ENCODE data around the gene SINHCAF. TPM values are rescaled to one million over a fixed set of nuclear protein-coding genes. Genes with fewer than 3 reads are reported as not detected.

The SINHCAF gene
- total RNA-seq, 1 experiment from 2014 or later, result 497 TPM

DNA sequence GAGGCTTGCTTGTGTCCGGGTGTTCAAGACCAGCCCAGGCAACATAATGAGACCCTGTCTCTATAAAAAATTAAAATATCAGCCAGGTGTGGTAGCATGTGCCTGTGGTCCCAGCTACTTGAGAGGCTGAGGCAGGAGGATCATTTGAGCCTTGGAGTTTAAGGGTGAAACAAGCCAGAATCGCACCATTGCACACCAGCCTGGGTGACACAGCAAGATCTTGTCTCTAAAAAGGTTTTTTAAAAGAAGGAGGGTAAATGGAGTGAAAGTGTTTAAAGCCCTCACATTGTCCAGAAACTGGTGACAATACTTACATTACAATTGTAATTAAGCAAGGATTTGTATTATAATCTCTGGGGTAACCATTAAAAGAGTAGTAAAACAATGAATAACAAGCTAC is 64.2 kb downstream of the SINHCAF start:
- Mint-ChIP-seq H3K27me3 (ENCODE audit: low read depth) (no peaks in the 10 kb centered on the region; the same call in 1 of the 2 replicates), H3K36me3 (ENCODE audit: insufficient read depth in 1 of 3, low read depth in 3 of 3) (no peaks in the 10 kb centered on the region), H3K4me1 (peaks cover 14 to 19% of the 10 kb centered on the region in 2 experiments), H3K4me3 (no peak overlapping the region), H3K9me3 (no peaks in the 10 kb centered on the region), H3K27ac (peak overlapping the region in 1 of 3 experiments; percentile 15; a peak in 1 of 7 replicates)
- Histone ChIP-seq H3K9me3 (ENCODE audit: control insufficient read depth, low read depth, low read length) (no peaks in the 10 kb centered on the region), H2AFZ (ENCODE audit: low read length) (no peak overlapping the region), H4K8ac (replicated peaks; ENCODE audit: insufficient read length, low read depth, low read length) (no peak overlapping the region), H2BK5ac (ENCODE audit: insufficient read length, low read length) (no peak overlapping the region), H3K4me2 (ENCODE audit: insufficient read depth, insufficient read length, low read length) (no peak overlapping the region), H4K91ac (ENCODE audit: insufficient read length, low read depth, low read length) (no peak overlapping the region), H3K4ac (ENCODE audit: low read depth, low read length) (no peak overlapping the region), H2BK20ac (ENCODE audit: low read depth, low read length, poor library complexity, severe bottlenecking) (no peak overlapping the region), H3K9ac (ENCODE audit: extremely low read depth, insufficient read length, low read length) (no peak overlapping the region), H3K79me2 (ENCODE audit: insufficient read depth, low read length) (no peaks in the 10 kb centered on the region), H2AK5ac (ENCODE audit: insufficient read length, low read length) (no peak overlapping the region), H4K20me1 (ENCODE audit: control insufficient read depth, insufficient read depth, insufficient read length) (no peaks in the 10 kb centered on the region), H3T11ph (ENCODE audit: low read length) (no peak overlapping the region), H3K4me1 (ENCODE audit: insufficient read depth, low read length) (peaks cover 2% of the 10 kb centered on the region), H3K56ac (ENCODE audit: insufficient read length, low read depth, low read length) (no peak overlapping the region), H3K23ac (ENCODE audit: insufficient read length, low read depth, low read length) (no peak overlapping the region), H3K27ac (ENCODE audit: insufficient read length, low read depth, low read length) (no peak overlapping the region), H3K18ac (ENCODE audit: insufficient read length, low read depth, low read length) (no peak overlapping the region), H4K5ac (ENCODE audit: insufficient read length, low read depth, low read length) (no peak overlapping the region), H2BK15ac (ENCODE audit: low read depth, low read length) (no peak overlapping the region), H2BK12ac (ENCODE audit: insufficient read length, low read depth, low read length) (no peak overlapping the region), H3K27me3 (ENCODE audit: insufficient read depth, low read length) (no peaks in the 10 kb centered on the region), H3K79me1 (ENCODE audit: insufficient read depth, low read depth, low read length, poor library complexity, severe bottlenecking) (no peaks in the 10 kb centered on the region), H3K23me2 (ENCODE audit: insufficient read length, low read depth, low read length, poor library complexity, severe bottlenecking) (no peaks in the 10 kb centered on the region), H2BK120ac (ENCODE audit: low read depth, low read length, poor library complexity, severe bottlenecking) (no peak overlapping the region), H3K14ac (ENCODE audit: insufficient read depth, low read length) (no peak overlapping the region)
- no peak for DNase-seq
- TF ChIP-seq, protein P1, sequence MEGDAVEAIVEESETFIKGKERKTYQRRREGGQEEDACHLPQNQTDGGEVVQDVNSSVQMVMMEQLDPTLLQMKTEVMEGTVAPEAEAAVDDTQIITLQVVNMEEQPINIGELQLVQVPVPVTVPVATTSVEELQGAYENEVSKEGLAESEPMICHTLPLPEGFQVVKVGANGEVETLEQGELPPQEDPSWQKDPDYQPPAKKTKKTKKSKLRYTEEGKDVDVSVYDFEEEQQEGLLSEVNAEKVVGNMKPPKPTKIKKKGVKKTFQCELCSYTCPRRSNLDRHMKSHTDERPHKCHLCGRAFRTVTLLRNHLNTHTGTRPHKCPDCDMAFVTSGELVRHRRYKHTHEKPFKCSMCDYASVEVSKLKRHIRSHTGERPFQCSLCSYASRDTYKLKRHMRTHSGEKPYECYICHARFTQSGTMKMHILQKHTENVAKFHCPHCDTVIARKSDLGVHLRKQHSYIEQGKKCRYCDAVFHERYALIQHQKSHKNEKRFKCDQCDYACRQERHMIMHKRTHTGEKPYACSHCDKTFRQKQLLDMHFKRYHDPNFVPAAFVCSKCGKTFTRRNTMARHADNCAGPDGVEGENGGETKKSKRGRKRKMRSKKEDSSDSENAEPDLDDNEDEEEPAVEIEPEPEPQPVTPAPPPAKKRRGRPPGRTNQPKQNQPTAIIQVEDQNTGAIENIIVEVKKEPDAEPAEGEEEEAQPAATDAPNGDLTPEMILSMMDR (conservative IDR thresholded peaks at IDR 0.05), result no peak
- no CpG with 5 or more reads among the region's 2 CpGs for WGBS (ENCODE audit: extremely low coverage, insufficient read length, low lambda C conversion rate)

All from H9 (cell line).